Measurements from ENCODE around the gene GNRH2.

Gene GNRH2

DNA sequence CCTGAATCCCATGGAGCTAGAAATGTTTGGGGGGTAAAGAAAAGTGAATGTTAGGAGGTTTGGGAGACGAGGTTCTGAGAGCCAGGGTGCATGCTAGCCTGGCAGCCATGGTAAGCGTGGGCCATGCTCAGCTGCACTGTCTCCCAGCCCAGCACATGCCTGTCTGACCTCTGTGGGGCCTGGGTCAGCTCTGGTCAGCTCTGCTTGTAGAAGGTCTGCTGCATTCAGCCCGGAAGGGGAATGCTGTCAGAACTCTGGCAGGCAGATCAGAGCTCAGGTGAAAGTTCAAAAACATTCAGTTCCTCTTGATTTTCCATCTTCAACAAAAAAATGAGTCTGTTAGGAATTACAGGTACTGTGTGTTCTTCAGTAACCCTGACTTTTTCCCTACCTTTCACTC is 5.8 kb upstream of the GNRH2 start:
- H3K4me3 ChIP-seq (ENCODE audit: low read depth, low read length): no peak overlapping the region
- TF ChIP-seq POLR2A (IDR thresholded peaks at IDR 0.05; ENCODE audit: extremely low read depth, insufficient read length) (no peak), MYC (IDR thresholded peaks at IDR 0.05; ENCODE audit: low read depth, low read length) (no peak), CTCF (IDR thresholded peaks at IDR 0.05; ENCODE audit: low read depth, low read length) (no peak)
- TF ChIP-seq, protein P1, sequence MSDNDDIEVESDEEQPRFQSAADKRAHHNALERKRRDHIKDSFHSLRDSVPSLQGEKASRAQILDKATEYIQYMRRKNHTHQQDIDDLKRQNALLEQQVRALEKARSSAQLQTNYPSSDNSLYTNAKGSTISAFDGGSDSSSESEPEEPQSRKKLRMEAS (IDR thresholded peaks at IDR 0.05; ENCODE audit: low read depth, low read length): no peak
- DNase-seq (ENCODE audit: low read depth): no peak

DNA sequence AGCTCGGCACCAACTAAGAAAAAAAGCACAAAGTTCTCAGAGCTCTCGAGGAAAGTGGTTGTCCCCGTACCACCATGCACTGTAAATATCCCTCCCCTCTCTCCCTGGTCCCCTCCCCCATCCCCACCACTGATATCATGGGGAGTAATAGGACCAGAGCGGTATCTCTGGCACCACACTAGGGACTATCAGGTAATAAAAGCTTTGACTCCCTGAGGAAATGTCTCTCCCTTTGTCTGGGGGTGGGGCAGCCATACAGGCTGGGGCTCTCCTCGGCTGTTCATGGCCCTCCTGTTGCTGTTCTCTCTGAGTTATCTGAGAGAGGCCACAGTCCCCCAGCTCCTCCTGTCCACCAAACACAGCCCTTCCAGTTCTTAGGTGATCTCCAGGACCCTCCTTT is 5.0 kb upstream of the GNRH2 start:
- no peak for DNase-seq (ENCODE audit: low read depth)
- TF ChIP-seq CTCF (IDR thresholded peaks at IDR 0.05; ENCODE audit: low read depth, low read length): no peak
- H3K4me3 ChIP-seq (ENCODE audit: low read depth, low read length): no peak overlapping the region

DNA sequence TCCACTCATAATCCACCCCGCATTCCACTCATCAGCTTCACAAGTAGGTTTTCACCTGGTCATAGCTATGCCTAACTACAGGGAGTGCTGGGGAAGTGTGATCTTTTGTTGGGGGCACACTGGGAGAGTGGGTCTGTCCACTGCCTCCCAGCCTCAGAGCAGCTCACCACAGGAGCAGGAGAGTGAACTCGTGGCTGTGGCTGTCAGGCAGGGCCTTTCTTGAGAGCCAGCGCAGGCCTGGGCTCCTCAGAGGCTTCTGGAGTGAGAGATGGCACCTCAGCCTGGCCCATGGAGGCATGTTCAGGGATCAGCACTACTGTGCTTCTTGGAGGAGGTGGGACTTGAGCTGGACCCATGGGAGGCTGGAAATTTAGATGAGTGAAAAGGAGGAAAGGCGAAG is 4.0 kb upstream of the GNRH2 start:
- DNase-seq (ENCODE audit: low read depth): no peak
- TF ChIP-seq MYC (IDR thresholded peaks at IDR 0.05; ENCODE audit: low read depth, low read length) (no peak), POLR2A (IDR thresholded peaks at IDR 0.05; ENCODE audit: extremely low read depth, insufficient read length) (no peak), CTCF (IDR thresholded peaks at IDR 0.05; ENCODE audit: low read depth, low read length) (no peak)
- TF ChIP-seq, protein P1 (IDR thresholded peaks at IDR 0.05; ENCODE audit: low read depth, low read length): no peak
- H3K4me3 ChIP-seq (ENCODE audit: low read depth, low read length): no peak overlapping the region

DNA sequence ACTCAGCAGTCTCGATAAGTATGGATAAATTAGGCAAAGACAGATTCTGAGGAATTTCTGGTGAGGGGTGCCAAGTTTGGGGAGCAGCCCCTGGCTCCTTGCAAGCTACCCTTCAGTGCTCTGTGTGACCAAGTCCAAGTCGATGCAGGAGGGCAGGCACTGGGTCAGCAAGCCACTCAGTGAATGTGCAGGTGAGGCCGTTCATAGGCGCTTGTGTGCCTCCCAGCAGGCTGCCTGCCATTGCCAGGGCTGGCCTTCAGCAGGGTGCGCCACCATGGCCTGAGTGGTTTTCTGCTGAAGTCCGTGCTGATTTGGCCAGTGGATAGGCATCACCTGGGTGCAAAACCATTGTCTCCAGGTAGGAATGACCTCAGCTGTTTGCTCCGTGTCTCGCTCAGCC is 3.3 kb upstream of the GNRH2 start:
- H3K4me3 ChIP-seq (ENCODE audit: low read depth, low read length): no peak overlapping the region
- no peak for TF ChIP-seq CTCF (IDR thresholded peaks at IDR 0.05; ENCODE audit: low read depth, low read length)
- TF ChIP-seq POLR2A (IDR thresholded peaks at IDR 0.05; ENCODE audit: extremely low read depth, insufficient read length): no peak
- TF ChIP-seq MYC (IDR thresholded peaks at IDR 0.05; ENCODE audit: low read depth, low read length): no peak
- TF ChIP-seq, protein P1 (IDR thresholded peaks at IDR 0.05; ENCODE audit: low read depth, low read length): no peak
- no peak for DNase-seq (ENCODE audit: low read depth)

GRCh38 chr20:3041854-3042409 is 1.5 kb upstream of the GNRH2 start:
- no peak for TF ChIP-seq POLR2A (IDR thresholded peaks at IDR 0.05; ENCODE audit: extremely low read depth, insufficient read length)
- H3K4me3 ChIP-seq (ENCODE audit: low read depth, low read length): no peak overlapping the region
- no peak for DNase-seq (ENCODE audit: low read depth)

DNA sequence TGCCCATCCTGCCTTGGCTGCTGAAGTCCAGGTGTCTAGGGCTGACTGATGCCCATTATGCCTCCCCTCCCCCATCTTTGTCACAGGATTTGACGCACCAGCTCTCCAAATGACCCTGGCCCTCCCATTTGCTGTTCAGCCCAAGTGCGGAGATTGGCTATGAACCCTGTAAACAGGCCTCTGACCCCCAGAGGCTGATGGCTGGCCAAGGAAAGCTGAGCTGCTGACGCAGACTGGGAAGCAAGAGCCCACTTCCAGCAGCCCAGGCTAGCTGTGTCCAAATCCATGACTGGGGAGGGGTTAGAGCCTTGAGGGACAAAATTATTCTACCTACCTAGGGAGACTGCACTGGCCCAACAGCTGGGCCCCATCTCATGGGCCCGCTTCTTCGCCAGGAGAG is 797 bp upstream of the GNRH2 start:
- TF ChIP-seq POLR2A (IDR thresholded peaks at IDR 0.05; ENCODE audit: extremely low read depth, insufficient read length) (no peak), CTCF (IDR thresholded peaks at IDR 0.05; ENCODE audit: low read depth, low read length) (no peak), MYC (IDR thresholded peaks at IDR 0.05; ENCODE audit: low read depth, low read length) (no peak)
- TF ChIP-seq, protein P1 (IDR thresholded peaks at IDR 0.05; ENCODE audit: low read depth, low read length): no peak
- H3K4me3 ChIP-seq (ENCODE audit: low read depth, low read length): no peak overlapping the region
- no peak for DNase-seq (ENCODE audit: low read depth)
